CD4-positive, alpha-beta T cell (primary cell): ENCODE measurements around the gene AXIN1. TPM values are rescaled to one million over a fixed set of nuclear protein-coding genes. Genes with fewer than 3 reads are reported as not detected.

ENCODE experiments used
- ATAC-seq: fragments of 200-7000 bp; cut with Tn5 transposase; one replicate; pipeline ENCODE4 v1.10.0; 2022; ENCODE audit warnings: mild to moderate bottlenecking; ENCODE audit not compliant: poor library complexity
- CTCF ChIA-PET: fragments of 350-600 bp; sonication (Branson Sonifier 250); formaldehyde crosslinking; loops from one replicate; lab custom pipeline; 2021; ENCODE audit warnings: antibody characterized with exemption, inconsistent platforms; lab: Charles Lee
- POLR2A ChIA-PET: fragments of 350-600 bp; sonication (Branson Sonifier 250); formaldehyde crosslinking; loops from one replicate; lab custom pipeline; 2021; ENCODE audit warnings: antibody characterized with exemption, inconsistent platforms; lab: Charles Lee
- DNase-seq, 14 experiments: peaks; one replicate each; pipeline ENCODE4 v3.0.0-alpha.2; 2013 to 2020; ENCODE audit warnings: mixed read lengths in 2 of 14
- H3K27ac ChIP-seq, 2 donors: one replicate each; pipeline versions ENCODE4 v1.5.1 to v1.7.0; 2013; ENCODE audit warnings: low read length in 2 of 2, low read depth in 1 of 2, mild to moderate bottlenecking in 1 of 2
- H3K27me3 ChIP-seq, 2 experiments: 1 replicate in 1 of 2; 2 replicates in 1 of 2; pipeline versions ENCODE4 v1.6.1 to v1.7.0; 2013; ENCODE audit warnings: low read length in 2 of 2, control low read depth in 1 of 2, mild to moderate bottlenecking in 1 of 2, moderate library complexity in 1 of 2; ENCODE audit not compliant: insufficient read depth in 2 of 2, control insufficient read depth in 1 of 2
- H3K36me3 ChIP-seq: one replicate; pipeline ENCODE4 v1.6.1; 2013; ENCODE audit warnings: low read length, control low read depth; ENCODE audit not compliant: insufficient read depth
- H3K4me1 ChIP-seq: one replicate; pipeline ENCODE4 v1.6.1; 2013; ENCODE audit warnings: low read length, control low read depth; ENCODE audit not compliant: insufficient read depth
- H3K4me3 ChIP-seq: one replicate; pipeline ENCODE4 v1.5.1; 2013; ENCODE audit warnings: mild to moderate bottlenecking, low read length, moderate library complexity
- H3K9me3 ChIP-seq, 2 experiments: 1 replicate in 1 of 2; 2 replicates in 1 of 2; pipeline versions ENCODE4 v1.6.1 to v1.7.0; 2013; ENCODE audit warnings: low read length in 2 of 2, mild to moderate bottlenecking in 2 of 2, control low read depth in 1 of 2, moderate library complexity in 1 of 2; ENCODE audit not compliant: control insufficient read depth in 1 of 2, insufficient read depth in 1 of 2
- H3K27ac Mint-ChIP-seq: one replicate; pipeline ENCODE4 v1.8.0; 2020; ENCODE audit warnings: mixed read lengths
- H3K27me3 Mint-ChIP-seq: one replicate; pipeline ENCODE4 v1.8.0; 2021; ENCODE audit warnings: mixed read lengths
- H3K36me3 Mint-ChIP-seq: one replicate; pipeline ENCODE4 v1.8.0; 2021; ENCODE audit warnings: low read depth, mixed read lengths
- H3K4me1 Mint-ChIP-seq: one replicate; pipeline ENCODE4 v1.8.0; 2021; ENCODE audit warnings: low read depth, mixed read lengths
- H3K4me3 Mint-ChIP-seq: one replicate; pipeline ENCODE4 v1.8.0; 2020; ENCODE audit warnings: mild to moderate bottlenecking, mixed read lengths
- H3K9me3 Mint-ChIP-seq: one replicate; pipeline ENCODE4 v1.8.0; 2020; ENCODE audit warnings: mixed read lengths
- intact Hi-C, 2 experiments: fragments of 100-400 bp; cut with DNase I in 1 of 2; cut with micrococcal nuclease in 1 of 2; formaldehyde crosslinking; loops; one replicate each; pipeline versions ENCODE4 v1.15.1 to v1.9.0; 2023 to 2025; cut with DNase I, micrococcal nuclease
- polyA plus RNA-seq, 2 donors: library from polyadenylated mRNA; unstranded; fragments of 120-200 nt; gene quantifications; one replicate each; pipeline ENCODE4 v1.2.1, GENCODE V29; 2013
- total RNA-seq, 174 experiments: library from RNA in 2 of 174; stranded (reverse) in 2 of 174; gene quantifications; one replicate each; pipeline ENCODE4 v1.2.3 and lab custom pipeline; 2021 to 2026
- TF ChIP-seq, protein P1 (sequence below): fragments of 200-600 bp; IDR thresholded peaks from one replicate; pipeline ENCODE4 v1.8.0; 2022; ENCODE audit warnings: antibody characterized with exemption, mild to moderate bottlenecking

AXIN1 gene
- total RNA-seq (10 to 100 TPM; 24.7 to 26.3 TPM), total RNA-seq (lab: John Stamatoyannopoulos, UW) (50.2 to 121 (median 81.6) reads per million in 172 experiments)
- polyA plus RNA-seq (2013, experiment 1 of 2), result 33.8 TPM
- 34.4 TPM for polyA plus RNA-seq (2013, experiment 2 of 2)

DNA sequence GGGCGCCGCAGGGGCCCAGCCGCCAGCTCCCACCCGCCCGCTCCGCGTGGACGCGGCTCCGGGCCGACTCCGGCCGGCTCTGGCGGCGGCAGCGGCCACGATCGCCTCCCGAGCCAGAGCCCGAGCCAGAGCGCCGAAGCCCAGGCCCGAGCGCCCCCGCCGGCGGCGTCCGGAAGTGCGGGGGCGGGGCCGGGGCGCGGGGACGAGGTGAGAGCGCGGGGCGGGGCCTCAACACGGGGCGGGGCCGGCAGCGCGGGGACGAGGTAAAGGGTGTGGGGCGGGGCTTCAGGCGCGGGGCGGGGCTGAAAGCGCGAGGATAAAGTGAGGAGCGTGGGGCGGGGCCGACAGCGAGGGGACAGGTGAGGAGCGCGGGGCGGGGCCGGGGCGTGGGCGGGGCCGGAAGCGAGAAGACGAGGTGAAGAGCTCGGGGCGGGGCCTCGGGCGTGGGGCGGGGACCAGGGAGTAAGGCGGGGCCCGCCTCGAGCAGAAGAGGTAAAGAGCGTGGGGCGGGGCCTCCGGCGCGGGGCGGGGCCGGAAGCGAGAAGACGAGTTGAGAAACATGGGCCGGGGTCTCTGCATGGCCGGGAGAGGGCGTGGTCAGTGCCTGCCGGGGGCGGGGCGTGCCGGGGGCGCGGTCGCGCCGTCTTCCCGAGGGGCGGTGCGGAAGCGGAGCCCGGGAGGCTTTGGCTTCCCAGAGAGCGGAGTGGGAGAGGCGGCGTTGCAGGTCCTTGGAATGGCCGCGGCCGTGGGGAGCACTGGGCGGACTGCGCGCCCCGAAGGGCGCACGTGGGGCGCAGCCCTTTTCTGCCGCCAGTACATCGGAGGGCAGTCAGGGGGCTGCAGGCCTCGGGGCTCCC lies at the start of gene AXIN1:
Gene AXIN1, minus strand, starts transcription at position 177 of the 857 bp plus-strand sequence. CDS start 5,698 bp downstream, outside the sequence.
- H3K4me1 ChIP-seq, result peaks cover 74% of the 10 kb centered on the region
- intact Hi-C loops, result loop anchor here (1.0 to 5.0 kb wide), 11 partner anchors 18 to 214 kb away; partner anchors contain the start of genes DECR2 (in 2 of the 2), FAM234A (in 2 of the 2), RAB11FIP3 (in 2 of the 2) and MRPL28 (in 1 of the 2)
- peak within 1 kb of the TSS; percentile 94 for H3K27ac Mint-ChIP-seq
- H3K36me3 ChIP-seq, result peaks cover 12% of the 10 kb centered on the region
- ChIA-PET POLR2A (interaction anchor here (0.5 to 3.5 kb wide), 15 partner anchors 9 to 315 kb away, joined by 3 to 19 read pairs (median 4); partner anchors contain the start of genes DECR2, FAM234A, LUC7L and MRPL28), CTCF (interaction anchor here (0.5 to 1.1 kb wide), 6 partner anchors 21 to 284 kb away, joined by 3 to 5 read pairs (median 3); partner anchors contain the start of genes FAM234A and METTL26)
- no peaks in the 10 kb centered on the region for H3K9me3 ChIP-seq
- TF ChIP-seq, protein P1, sequence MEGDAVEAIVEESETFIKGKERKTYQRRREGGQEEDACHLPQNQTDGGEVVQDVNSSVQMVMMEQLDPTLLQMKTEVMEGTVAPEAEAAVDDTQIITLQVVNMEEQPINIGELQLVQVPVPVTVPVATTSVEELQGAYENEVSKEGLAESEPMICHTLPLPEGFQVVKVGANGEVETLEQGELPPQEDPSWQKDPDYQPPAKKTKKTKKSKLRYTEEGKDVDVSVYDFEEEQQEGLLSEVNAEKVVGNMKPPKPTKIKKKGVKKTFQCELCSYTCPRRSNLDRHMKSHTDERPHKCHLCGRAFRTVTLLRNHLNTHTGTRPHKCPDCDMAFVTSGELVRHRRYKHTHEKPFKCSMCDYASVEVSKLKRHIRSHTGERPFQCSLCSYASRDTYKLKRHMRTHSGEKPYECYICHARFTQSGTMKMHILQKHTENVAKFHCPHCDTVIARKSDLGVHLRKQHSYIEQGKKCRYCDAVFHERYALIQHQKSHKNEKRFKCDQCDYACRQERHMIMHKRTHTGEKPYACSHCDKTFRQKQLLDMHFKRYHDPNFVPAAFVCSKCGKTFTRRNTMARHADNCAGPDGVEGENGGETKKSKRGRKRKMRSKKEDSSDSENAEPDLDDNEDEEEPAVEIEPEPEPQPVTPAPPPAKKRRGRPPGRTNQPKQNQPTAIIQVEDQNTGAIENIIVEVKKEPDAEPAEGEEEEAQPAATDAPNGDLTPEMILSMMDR, result no peak
- peaks cover 16% of the 10 kb centered on the region for H3K36me3 Mint-ChIP-seq
- peak within 1 kb of the TSS; percentile 35 to 50 for H3K27ac ChIP-seq
- H3K27me3 Mint-ChIP-seq, result no peaks in the 10 kb centered on the region
- H3K4me1 Mint-ChIP-seq, result peaks cover 61% of the 10 kb centered on the region
- no peaks in the 10 kb centered on the region for H3K9me3 Mint-ChIP-seq
- peak within 1 kb of the TSS; percentile 99 for H3K4me3 Mint-ChIP-seq
- ATAC-seq (peak; percentile 86), DNase-seq (peak; percentile 98 to 100 (median 100))
- peak within 1 kb of the TSS; percentile 57 for H3K4me3 ChIP-seq
- H3K27me3 ChIP-seq, result no peaks in the 10 kb centered on the region

GRCh38 chr16:401468-402348 lies 49.2 kb upstream of the AXIN1 start, which contains the start of gene DECR2:
TSS of gene DECR2 (plus strand) at chr16:401885. CDS start at chr16:401964, 79 bp downstream.
- peak within 1 kb of the TSS; percentile 67 to 81 for H3K27ac ChIP-seq
- ChIA-PET CTCF (interaction anchor here (0.8 to 3.7 kb wide), 7 partner anchors 10 to 126 kb away, joined by 3 to 22 read pairs (median 3); partner anchors contain the start of genes CAPN15, MRPL28 and RAB11FIP3), POLR2A (interaction anchor here (0.6 to 3.3 kb wide), 17 partner anchors 10 to 400 kb away, joined by 3 to 35 read pairs (median 4); partner anchors contain the start of genes AXIN1, METTL26, MRPL28 and PGAP6)
- peaks cover 5% of the 10 kb centered on the region for H3K36me3 Mint-ChIP-seq
- no peaks in the 10 kb centered on the region for H3K27me3 ChIP-seq
- H3K9me3 ChIP-seq, result no peaks in the 10 kb centered on the region
- no peaks in the 10 kb centered on the region for H3K27me3 Mint-ChIP-seq
- H3K27ac Mint-ChIP-seq, result peak within 1 kb of the TSS; percentile 97
- peak within 1 kb of the TSS; percentile 92 for H3K4me3 ChIP-seq
- H3K4me3 Mint-ChIP-seq, result peak within 1 kb of the TSS; percentile 98
- ATAC-seq (peak; percentile 84), DNase-seq (peak; percentile 94 to 100 (median 99))
- peaks cover 18% of the 10 kb centered on the region for H3K4me1 Mint-ChIP-seq
- TF ChIP-seq, protein P1, result peak; percentile 68
- no peaks in the 10 kb centered on the region for H3K36me3 ChIP-seq
- intact Hi-C loops, result loop anchor here (1.0 to 10.0 kb wide), 7 partner anchors 18 to 1383 kb away; partner anchors contain the start of genes AXIN1 (in 2 of the 2), MRPL28 (in 1 of the 2), NUBP2 (in 1 of the 2) and RAB11FIP3 (in 1 of the 2)
- no peaks in the 10 kb centered on the region for H3K9me3 Mint-ChIP-seq
- peaks cover 21% of the 10 kb centered on the region for H3K4me1 ChIP-seq
